ENCODE results near the gene MRPS2. TPM values are rescaled to one million over a fixed set of nuclear protein-coding genes. Genes with fewer than 3 reads are reported as not detected.

The MRPS2 gene
- 28.3 TPM for total RNA-seq

GRCh38 chr9:135500525-135501260, at the start of gene MRPS2:
Gene MRPS2, plus strand, starts transcription at chr9:135500682. Its CDS starts 29 bp downstream, at chr9:135500711.

GRCh38 chr9:135479469-135480052, 20.9 kb upstream of the MRPS2 start, which contains the start of gene PPP1R26:
Gene PPP1R26, plus strand, starts transcription at chr9:135479782. Its CDS starts 4,729 bp downstream, at chr9:135484511.

GRCh38 chr9:135520916-135521607, 20.6 kb downstream of the MRPS2 start, which contains the start of gene LCN1:
Gene LCN1, plus strand, starts transcription at chr9:135521440. Its CDS starts 58 bp downstream, at chr9:135521498.

GRCh38 chr9:135545646-135546176, 45.2 kb downstream of the MRPS2 start, which contains the start of gene OBP2A:
Gene OBP2A, plus strand, starts transcription at chr9:135546126. Its CDS starts 55 bp downstream, at chr9:135546181.

Other genes starting within 250 kb of the MRPS2 start
- gene PPP1R26, start 20.9 kb upstream of the MRPS2 start, total RNA-seq = 24.2 TPM
- gene LCN1, start 20.8 kb downstream of the MRPS2 start, total RNA-seq = not detected
- gene OBP2A, start 45.4 kb downstream of the MRPS2 start, total RNA-seq = 0.64 TPM
- gene PAEP, start 61.1 kb downstream of the MRPS2 start, total RNA-seq = not detected
- not detected for gene GLT6D1, start 138.9 kb downstream of the MRPS2 start, total RNA-seq
- gene LCN9, start 162.6 kb downstream of the MRPS2 start, total RNA-seq = not detected
- not detected for gene SOHLH1, start 198.8 kb downstream of the MRPS2 start, total RNA-seq
- 1.8 TPM for gene KCNT1, start 201.5 kb downstream of the MRPS2 start, total RNA-seq